Osteocyte (in vitro differentiated cells): ENCODE measurements around the gene TMED1. TPM values are rescaled to one million over a fixed set of nuclear protein-coding genes. Genes with fewer than 3 reads are reported as not detected.

Source experiments
- DNase-seq: peaks from one replicate; pipeline ENCODE4 v3.0.0; 2021; ENCODE audit warnings: mixed read lengths; ENCODE audit not compliant: unreplicated experiment; ENCODE audit errors: extremely low spot score
- H3K27ac Mint-ChIP-seq: one replicate; pipeline ENCODE4 v1.8.0; 2021; ENCODE audit warnings: mild to moderate bottlenecking, mixed read lengths; ENCODE audit not compliant: unreplicated experiment
- H3K27me3 Mint-ChIP-seq: one replicate; pipeline ENCODE4 v1.8.0; 2021; ENCODE audit warnings: mixed read lengths; ENCODE audit not compliant: unreplicated experiment
- H3K36me3 Mint-ChIP-seq: one replicate; pipeline ENCODE4 v1.8.0; 2021; ENCODE audit warnings: mixed read lengths; ENCODE audit not compliant: unreplicated experiment
- H3K4me1 Mint-ChIP-seq: one replicate; pipeline ENCODE4 v1.8.0; 2021; ENCODE audit warnings: mixed read lengths; ENCODE audit not compliant: unreplicated experiment
- H3K4me3 Mint-ChIP-seq: one replicate; pipeline ENCODE4 v1.8.0; 2021; ENCODE audit warnings: mild to moderate bottlenecking, moderate library complexity, mixed read lengths; ENCODE audit not compliant: unreplicated experiment
- H3K9me3 Mint-ChIP-seq: one replicate; pipeline ENCODE4 v1.8.0; 2021; ENCODE audit warnings: mixed read lengths; ENCODE audit not compliant: unreplicated experiment
- CTCF ChIP-seq: fragments of 200-600 bp; sonication (generic); IDR thresholded peaks from 2 replicates; pipeline ENCODE4 v1.5.0; 2021; ENCODE audit warnings: antibody characterized with exemption, mild to moderate bottlenecking, moderate library complexity
- total RNA-seq: library from RNA; stranded (reverse); gene quantifications from 2 replicates; pipeline ENCODE4 v1.2.1, GENCODE V29; 2021

The TMED1 gene
- total RNA-seq, 1 donor from 2014 or later: 35.5 TPM

- no peak for DNase-seq
- no peak for TF ChIP-seq CTCF
- Mint-ChIP-seq H3K27ac (peak overlapping the region; percentile 18), H3K9me3 (no peaks in the 10 kb centered on the region), H3K27me3 (no peaks in the 10 kb centered on the region), H3K36me3 (peaks cover 41% of the 10 kb centered on the region), H3K4me1 (peaks cover 42% of the 10 kb centered on the region), H3K4me3 (no peak overlapping the region)
Measured at GRCh38 chr19:10812196-10812595, 23.8 kb downstream of the TMED1 start.

- no peaks in the 10 kb centered on the region for H3K9me3 Mint-ChIP-seq
- no peaks in the 10 kb centered on the region for H3K27me3 Mint-ChIP-seq
- no peak for TF ChIP-seq CTCF
- H3K4me3 Mint-ChIP-seq: no peak overlapping the region
- peak overlapping the region; percentile 18 for H3K27ac Mint-ChIP-seq
- H3K36me3 Mint-ChIP-seq: peaks cover 38% of the 10 kb centered on the region
- peaks cover 38% of the 10 kb centered on the region for H3K4me1 Mint-ChIP-seq
- no peak for DNase-seq
Measured at GRCh38 chr19:10811391-10812111, 24.5 kb downstream of the TMED1 start.

GRCh38 chr19:10809651-10810285, 26.2 kb downstream of the TMED1 start:
- peaks cover 40% of the 10 kb centered on the region for H3K36me3 Mint-ChIP-seq
- H3K27me3 Mint-ChIP-seq: no peaks in the 10 kb centered on the region
- no peaks in the 10 kb centered on the region for H3K9me3 Mint-ChIP-seq
- no peak for TF ChIP-seq CTCF
- DNase-seq: no peak
- no peak overlapping the region for H3K4me3 Mint-ChIP-seq
- H3K4me1 Mint-ChIP-seq: peaks cover 25% of the 10 kb centered on the region
- H3K27ac Mint-ChIP-seq: peak overlapping the region; percentile 6

GRCh38 chr19:10808937-10809649, 26.9 kb downstream of the TMED1 start:
- H3K9me3 Mint-ChIP-seq: no peaks in the 10 kb centered on the region
- no peaks in the 10 kb centered on the region for H3K27me3 Mint-ChIP-seq
- no peak overlapping the region for H3K4me3 Mint-ChIP-seq
- no peak for TF ChIP-seq CTCF
- peaks cover 38% of the 10 kb centered on the region for H3K36me3 Mint-ChIP-seq
- H3K4me1 Mint-ChIP-seq: peaks cover 21% of the 10 kb centered on the region
- DNase-seq: no peak
- peak overlapping the region; percentile 46 for H3K27ac Mint-ChIP-seq

GRCh38 chr19:10805758-10806247, 30.2 kb downstream of the TMED1 start:
- peaks cover 44% of the 10 kb centered on the region for H3K36me3 Mint-ChIP-seq
- no peaks in the 10 kb centered on the region for H3K9me3 Mint-ChIP-seq
- H3K27me3 Mint-ChIP-seq: no peaks in the 10 kb centered on the region
- H3K4me1 Mint-ChIP-seq: peaks cover 10% of the 10 kb centered on the region
- no peak for TF ChIP-seq CTCF
- H3K27ac Mint-ChIP-seq: no peak overlapping the region
- no peak overlapping the region for H3K4me3 Mint-ChIP-seq
- DNase-seq: no peak
